Activated naive CD8-positive, alpha-beta T cell (primary cell): ENCODE results near the gene ALDH9A1.
"Not testable (repeated sequence)": the region's sequence is repeated elsewhere in the genome, so short reads cannot be mapped to it uniquely, and the experiment has no call there.

Experiments
- H3K27ac Mint-ChIP-seq: one replicate; pipeline ENCODE4 v1.8.0; 2021; ENCODE audit warnings: mixed read lengths
- H3K27me3 Mint-ChIP-seq: one replicate; pipeline ENCODE4 v1.8.0; 2021; ENCODE audit warnings: mixed read lengths
- H3K36me3 Mint-ChIP-seq: one replicate; pipeline ENCODE4 v1.8.0; 2021; ENCODE audit warnings: mixed read lengths
- H3K4me1 Mint-ChIP-seq: one replicate; pipeline ENCODE4 v1.8.0; 2021; ENCODE audit warnings: low read depth, mixed read lengths
- H3K4me3 Mint-ChIP-seq: one replicate; pipeline ENCODE4 v1.8.0; 2021; ENCODE audit warnings: mild to moderate bottlenecking, mixed read lengths
- H3K9me3 Mint-ChIP-seq: one replicate; pipeline ENCODE4 v1.8.0; 2021; ENCODE audit warnings: low read depth, mixed read lengths

Gene ALDH9A1

GRCh38 chr1:165697881-165698760 is at the start of gene ALDH9A1:
TSS of gene ALDH9A1 (minus strand) at chr1:165698562. CDS start at chr1:165698558, 4 bp downstream.
- no peaks in the 10 kb centered on the region for H3K36me3 Mint-ChIP-seq
- peaks cover 33% of the 10 kb centered on the region for H3K4me1 Mint-ChIP-seq
- H3K27ac Mint-ChIP-seq: peak within 1 kb of the TSS; percentile 97
- no peaks in the 10 kb centered on the region for H3K9me3 Mint-ChIP-seq
- peak within 1 kb of the TSS; percentile 99 for H3K4me3 Mint-ChIP-seq
- H3K27me3 Mint-ChIP-seq: no peaks in the 10 kb centered on the region

DNA sequence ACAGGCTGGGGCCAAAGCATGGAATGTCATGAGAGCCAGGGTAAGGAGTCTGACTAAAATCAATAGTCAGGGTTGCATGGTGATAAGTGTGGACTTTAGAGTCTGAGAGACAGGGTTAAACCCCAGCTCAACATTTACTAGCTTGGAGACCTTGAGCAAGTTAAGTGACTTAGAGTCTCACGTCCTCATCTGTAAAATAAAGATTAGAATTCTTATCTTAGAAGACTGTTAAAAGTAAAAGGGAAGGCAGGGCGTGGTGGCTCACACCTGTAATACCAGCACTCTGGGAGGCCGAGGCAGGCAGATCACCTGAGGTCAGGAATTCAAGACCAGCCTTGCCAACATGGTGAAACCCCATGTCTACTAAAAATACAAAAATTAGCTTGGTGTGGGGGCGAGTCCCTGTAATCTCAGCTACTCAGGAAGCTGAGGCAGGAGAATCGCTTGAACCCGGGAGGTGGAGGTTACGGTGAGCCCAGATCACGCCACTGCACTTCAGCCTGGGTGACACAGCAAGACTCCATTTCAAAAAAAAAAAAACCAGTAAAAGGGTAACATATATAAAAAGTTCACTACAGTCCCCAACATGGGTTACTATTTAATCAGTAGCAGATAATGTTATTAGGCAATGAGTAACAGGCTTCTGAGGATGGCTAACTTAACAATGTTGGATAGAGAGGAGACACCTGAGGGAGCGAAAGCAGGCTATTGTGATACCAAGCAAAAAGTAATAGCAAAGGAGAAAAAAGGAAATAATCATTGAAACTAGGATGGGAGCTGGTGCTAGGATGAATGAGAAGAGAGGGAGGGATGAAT is 49.5 kb upstream of the ALDH9A1 start:
- Mint-ChIP-seq H3K36me3 (peaks cover 8% of the 10 kb centered on the region), H3K4me3 (no peak overlapping the region), H3K9me3 (no peaks in the 10 kb centered on the region), H3K27me3 (no peaks in the 10 kb centered on the region), H3K4me1 (peaks cover 3% of the 10 kb centered on the region), H3K27ac (peak overlapping the region; percentile 36)

DNA sequence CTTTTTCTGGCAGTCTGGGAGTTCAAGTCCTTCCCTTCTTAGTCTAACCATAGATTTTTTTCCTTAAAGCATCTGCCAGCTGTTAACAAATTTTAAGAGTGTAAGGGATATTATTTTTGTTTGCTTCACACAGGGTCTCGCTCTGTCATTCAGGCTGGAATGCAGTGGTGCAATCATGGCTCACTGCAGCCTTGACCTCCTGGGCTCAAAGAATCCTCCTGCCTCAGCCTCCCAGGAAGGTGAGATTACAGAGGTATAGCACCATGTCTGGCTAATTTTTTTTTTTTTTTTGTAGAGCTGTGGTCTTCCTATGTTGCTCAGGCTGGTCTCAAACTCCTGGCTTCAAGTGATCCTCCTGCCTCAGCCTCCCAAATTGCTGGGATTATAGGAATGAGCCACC is 46.6 kb upstream of the ALDH9A1 start:
- peaks cover 19% of the 10 kb centered on the region for H3K36me3 Mint-ChIP-seq
- not testable (repeated sequence) for H3K4me1 Mint-ChIP-seq, H3K27ac Mint-ChIP-seq, H3K4me3 Mint-ChIP-seq, H3K9me3 Mint-ChIP-seq, H3K27me3 Mint-ChIP-seq

DNA sequence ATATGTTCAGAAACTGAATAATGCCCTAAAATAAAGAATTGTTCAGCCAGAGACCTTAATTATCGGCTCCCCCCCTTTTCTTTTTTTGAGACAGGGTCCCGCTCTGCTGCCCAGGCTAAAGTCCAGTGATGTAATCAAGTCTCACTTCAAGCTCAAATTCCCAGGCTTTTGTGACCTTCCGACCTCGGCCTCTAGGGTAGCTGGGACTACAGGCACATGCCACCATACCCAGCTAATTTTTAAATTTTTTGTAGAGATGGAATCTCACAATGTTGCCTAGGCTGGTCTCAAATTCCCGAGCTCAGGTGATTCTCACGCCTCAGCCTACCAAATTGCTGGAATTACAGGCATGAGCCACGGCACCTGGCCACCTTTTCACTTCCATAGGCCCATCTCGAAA is 43.8 kb upstream of the ALDH9A1 start:
- Mint-ChIP-seq H3K36me3 (peaks cover 17% of the 10 kb centered on the region), H3K4me3 (no peak overlapping the region), H3K27me3 (no peaks in the 10 kb centered on the region), H3K4me1 (peaks cover 5% of the 10 kb centered on the region), H3K27ac (no peak overlapping the region), H3K9me3 (no peaks in the 10 kb centered on the region)

- Mint-ChIP-seq H3K36me3 (peaks cover 15% of the 10 kb centered on the region), H3K27me3 (no peaks in the 10 kb centered on the region), H3K27ac (no peak overlapping the region), H3K4me3 (no peak overlapping the region), H3K4me1 (peaks cover 5% of the 10 kb centered on the region), H3K9me3 (no peaks in the 10 kb centered on the region)
Observed at GRCh38 chr1:165738794-165739193, 40.4 kb upstream of the ALDH9A1 start.

- Mint-ChIP-seq H3K9me3 (no peaks in the 10 kb centered on the region), H3K4me1 (peaks cover 5% of the 10 kb centered on the region), H3K36me3 (peaks cover 15% of the 10 kb centered on the region), H3K27me3 (no peaks in the 10 kb centered on the region), H3K27ac (no peak overlapping the region), H3K4me3 (no peak overlapping the region)
Observed at GRCh38 chr1:165737196-165737595, 38.8 kb upstream of the ALDH9A1 start.

DNA sequence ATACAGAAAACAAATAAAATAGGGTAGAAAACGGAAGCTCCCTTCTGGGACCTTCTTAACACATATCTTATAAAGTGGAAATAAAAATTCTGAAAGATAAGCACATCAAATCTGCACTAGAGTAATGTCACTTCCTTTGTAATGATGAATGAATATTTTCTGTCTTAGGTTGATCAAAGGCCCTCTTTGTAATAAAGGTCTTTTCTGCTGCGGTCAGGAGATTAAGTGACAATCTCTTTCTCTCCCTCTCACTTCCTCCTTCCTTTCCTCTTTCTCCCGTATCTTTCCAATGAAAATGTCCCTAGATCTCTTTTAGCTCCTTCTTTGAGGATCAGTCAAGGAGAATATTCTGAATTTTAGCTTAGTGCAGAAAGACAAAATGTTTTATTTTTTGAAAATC is 36.5 kb upstream of the ALDH9A1 start:
- no peak overlapping the region for H3K4me3 Mint-ChIP-seq
- no peaks in the 10 kb centered on the region for H3K9me3 Mint-ChIP-seq
- peaks cover 4% of the 10 kb centered on the region for H3K36me3 Mint-ChIP-seq
- H3K27ac Mint-ChIP-seq: no peak overlapping the region
- H3K4me1 Mint-ChIP-seq: peaks cover 5% of the 10 kb centered on the region
- no peaks in the 10 kb centered on the region for H3K27me3 Mint-ChIP-seq

DNA sequence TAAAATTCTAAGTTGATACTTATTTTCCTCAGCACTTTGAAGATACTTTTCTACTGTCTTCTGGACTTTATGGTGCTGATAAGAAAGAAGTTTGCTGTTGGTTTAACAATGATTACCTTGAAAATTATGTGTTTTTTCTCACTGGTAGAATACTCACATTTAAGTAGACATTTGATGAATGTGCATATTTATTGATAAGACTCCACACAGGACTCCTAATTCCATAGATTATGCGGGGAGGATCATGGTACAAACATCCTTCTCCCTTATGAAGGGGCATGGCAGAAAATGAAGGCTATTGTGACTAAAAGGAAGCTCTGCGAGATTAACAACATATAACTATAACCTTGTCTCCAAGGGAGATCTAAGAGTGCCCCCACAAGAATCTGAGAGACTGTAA is 28.5 kb upstream of the ALDH9A1 start:
- Mint-ChIP-seq H3K36me3 (peaks cover 9% of the 10 kb centered on the region), H3K4me1 (no peaks in the 10 kb centered on the region), H3K9me3 (no peaks in the 10 kb centered on the region), H3K27ac (no peak overlapping the region), H3K4me3 (no peak overlapping the region), H3K27me3 (no peaks in the 10 kb centered on the region)

GRCh38 chr1:165726169-165726568 is 27.8 kb upstream of the ALDH9A1 start:
- H3K27me3 Mint-ChIP-seq: no peaks in the 10 kb centered on the region
- no peaks in the 10 kb centered on the region for H3K4me1 Mint-ChIP-seq
- no peaks in the 10 kb centered on the region for H3K9me3 Mint-ChIP-seq
- no peak overlapping the region for H3K4me3 Mint-ChIP-seq
- H3K36me3 Mint-ChIP-seq: peaks cover 9% of the 10 kb centered on the region
- H3K27ac Mint-ChIP-seq: no peak overlapping the region

DNA sequence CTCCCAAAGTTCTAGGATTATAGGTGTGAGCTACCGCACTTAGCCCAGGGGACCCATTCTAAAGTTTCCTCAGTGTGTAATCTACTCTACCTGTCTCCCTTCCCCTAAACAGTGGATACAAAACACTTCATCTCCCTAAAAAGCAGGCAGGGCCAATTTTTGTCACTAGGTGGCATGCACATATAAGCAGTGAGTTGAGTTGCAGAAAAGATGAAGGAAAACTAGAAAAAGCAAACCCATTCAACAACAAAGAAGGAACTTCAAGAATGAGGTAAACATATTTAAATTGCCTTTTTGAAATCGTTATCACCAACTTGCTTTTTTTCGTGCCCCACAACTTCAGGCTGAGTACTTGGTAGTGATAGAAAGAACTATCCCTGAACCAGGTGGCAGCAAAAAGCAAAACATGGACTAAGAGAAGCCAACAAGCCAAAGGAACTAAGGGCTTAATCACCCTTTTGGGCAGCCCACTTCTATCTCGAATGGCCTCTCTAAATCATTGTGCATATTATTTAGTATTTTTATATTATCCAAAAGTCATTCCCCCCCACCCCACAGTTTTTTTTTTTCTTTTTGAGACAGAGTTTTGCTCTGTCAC is 19.7 kb upstream of the ALDH9A1 start:
- Mint-ChIP-seq H3K27ac (no peak overlapping the region), H3K4me3 (no peak overlapping the region), H3K9me3 (no peaks in the 10 kb centered on the region), H3K4me1 (no peaks in the 10 kb centered on the region), H3K36me3 (no peaks in the 10 kb centered on the region), H3K27me3 (no peaks in the 10 kb centered on the region)

DNA sequence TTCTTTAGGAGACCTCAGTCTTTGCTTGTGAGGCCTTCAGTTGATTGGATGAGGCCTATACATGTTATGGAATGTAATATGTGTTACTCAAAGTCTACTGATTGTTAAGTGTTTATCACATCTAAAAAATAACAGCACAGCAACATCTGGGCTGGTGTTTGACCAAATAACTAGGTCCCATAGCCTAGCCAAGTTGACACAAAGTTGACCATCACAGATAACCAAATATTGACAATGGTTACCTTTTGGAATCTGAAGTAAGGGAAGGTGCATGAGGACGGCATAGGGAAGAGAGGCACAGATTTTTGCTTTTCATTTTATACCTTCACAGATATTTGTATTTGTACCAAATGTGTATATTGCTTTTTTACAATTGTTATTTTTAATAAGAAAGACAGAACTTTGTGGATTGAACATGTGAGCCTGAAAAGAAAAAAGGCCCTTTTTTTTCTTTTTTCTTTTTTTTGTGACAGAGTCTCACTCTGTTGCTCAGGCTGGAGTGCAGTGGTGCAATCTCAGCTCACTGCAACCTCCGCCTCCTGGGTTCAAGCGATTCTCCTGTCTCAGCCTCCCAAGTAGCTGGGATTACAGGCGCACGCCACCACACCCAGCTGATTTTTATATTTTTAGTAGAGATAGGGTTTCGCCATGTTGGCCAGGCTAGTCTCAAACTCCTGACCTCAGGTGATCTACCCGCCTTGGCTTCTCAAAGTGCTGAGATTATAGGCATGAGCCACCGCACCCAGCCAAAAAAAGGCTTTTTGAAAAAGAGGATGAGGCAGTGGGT is 18.1 kb upstream of the ALDH9A1 start:
- not testable (repeated sequence) for H3K4me3 Mint-ChIP-seq, H3K27ac Mint-ChIP-seq, H3K27me3 Mint-ChIP-seq, H3K36me3 Mint-ChIP-seq, H3K4me1 Mint-ChIP-seq, H3K9me3 Mint-ChIP-seq

DNA sequence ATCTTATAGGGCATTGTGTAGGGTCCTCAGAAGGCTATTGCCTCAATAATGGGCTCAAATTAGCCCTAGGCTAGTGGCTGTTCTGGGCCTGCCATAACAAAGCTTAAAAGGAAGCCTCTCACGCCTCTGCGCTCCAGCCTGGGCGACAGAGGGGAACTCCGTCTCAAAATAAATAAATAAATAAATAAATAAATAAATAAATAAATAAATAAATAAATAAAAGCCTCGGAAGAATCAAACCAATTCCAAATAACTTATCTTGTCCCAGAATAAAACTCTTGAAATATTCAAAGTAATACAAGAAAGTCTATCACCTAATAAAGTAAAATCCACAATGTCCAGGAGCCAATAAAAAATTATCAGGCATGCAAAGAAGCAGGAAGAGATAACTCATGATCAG is 14.4 kb upstream of the ALDH9A1 start:
- peaks cover 4% of the 10 kb centered on the region for H3K27me3 Mint-ChIP-seq
- no peak overlapping the region for H3K27ac Mint-ChIP-seq
- no peak overlapping the region for H3K4me3 Mint-ChIP-seq
- H3K4me1 Mint-ChIP-seq: no peaks in the 10 kb centered on the region
- no peaks in the 10 kb centered on the region for H3K36me3 Mint-ChIP-seq
- no peaks in the 10 kb centered on the region for H3K9me3 Mint-ChIP-seq

GRCh38 chr1:165707984-165708706 is 9.8 kb upstream of the ALDH9A1 start:
- no peak overlapping the region for H3K27ac Mint-ChIP-seq
- no peak overlapping the region for H3K4me3 Mint-ChIP-seq
- no peaks in the 10 kb centered on the region for H3K9me3 Mint-ChIP-seq
- peaks cover 12% of the 10 kb centered on the region for H3K27me3 Mint-ChIP-seq
- no peaks in the 10 kb centered on the region for H3K4me1 Mint-ChIP-seq
- no peaks in the 10 kb centered on the region for H3K36me3 Mint-ChIP-seq

- H3K27me3 Mint-ChIP-seq: peaks cover 12% of the 10 kb centered on the region
- no peaks in the 10 kb centered on the region for H3K9me3 Mint-ChIP-seq
- H3K36me3 Mint-ChIP-seq: no peaks in the 10 kb centered on the region
- H3K4me1 Mint-ChIP-seq: peaks cover 3% of the 10 kb centered on the region
- H3K27ac Mint-ChIP-seq: no peak overlapping the region
- H3K4me3 Mint-ChIP-seq: no peak overlapping the region
Observed at GRCh38 chr1:165703648-165704047, 5.3 kb upstream of the ALDH9A1 start.
